Activated CD4-positive, alpha-beta T cell treated with anti-CD3 and anti-CD28 coated beads, Interleukin-2, amount 50 U/mL, for 24 hours (primary cell): ENCODE data around the gene PEX12.
"Not testable (repeated sequence)": the region's sequence is repeated elsewhere in the genome, so short reads cannot be mapped to it uniquely, and the experiment has no call there.

Source experiments
- DNase-seq, 2 donors: peaks; one replicate each; pipeline ENCODE4 v3.0.0-alpha.2; 2020; ENCODE audit warnings: low read depth in 1 of 2, low spot score in 1 of 2

Gene PEX12

DNA sequence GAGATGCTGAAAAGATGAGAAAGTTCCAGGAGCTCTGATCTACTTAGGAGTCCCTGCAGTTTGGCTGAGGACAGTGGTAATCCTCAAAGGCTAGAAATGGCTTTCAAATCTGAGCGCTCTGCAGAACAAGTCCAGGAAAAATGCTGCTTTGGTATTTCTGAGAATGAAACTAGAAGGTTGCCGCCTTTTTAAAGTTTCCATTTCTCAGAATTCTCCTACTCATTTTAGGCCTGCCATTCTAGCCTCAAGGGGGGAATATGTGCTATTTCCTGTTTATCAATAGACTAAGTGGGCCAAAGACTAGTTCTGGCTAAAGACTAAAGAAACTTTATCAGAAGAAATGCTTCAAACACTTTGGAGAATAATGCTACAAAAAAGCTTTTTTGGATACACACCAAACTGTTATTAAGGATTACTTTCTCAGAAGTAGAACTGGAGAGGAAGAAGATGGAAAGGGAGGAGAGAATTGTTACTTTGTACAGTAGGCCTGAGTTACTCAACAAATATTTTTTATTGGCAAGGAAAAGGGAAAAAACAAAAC lies 40.7 kb downstream of the PEX12 start, which contains the start of gene SLFN12L:
TSS of gene SLFN12L (minus strand) at position 78 of the 541 bp plus-strand sequence. CDS start 15,314 bp downstream, outside the sequence.
- DNase-seq, result no peak

GRCh38 chr17:35536664-35537171 lies 41.7 kb downstream of the PEX12 start:
- DNase-seq, result no peak

DNA sequence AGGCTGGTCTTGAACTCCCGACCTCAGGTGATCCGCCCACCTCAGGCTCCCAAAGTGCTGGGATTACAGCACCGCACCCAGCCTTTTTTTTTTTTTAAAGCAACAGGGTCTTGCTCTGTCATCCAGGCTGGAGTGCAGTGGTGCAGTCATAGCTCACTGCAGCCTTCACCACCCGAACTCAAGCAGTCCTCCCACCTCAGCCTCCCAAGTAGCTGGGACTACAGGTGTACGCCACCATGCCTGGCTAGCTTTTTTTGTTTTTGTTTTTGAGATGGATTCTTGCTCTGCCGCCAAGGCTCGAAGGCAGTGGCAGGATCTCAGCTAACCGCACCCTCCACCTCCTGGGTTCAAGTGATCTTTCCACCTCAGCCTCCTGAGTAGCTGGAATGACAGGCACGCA lies 43.0 kb downstream of the PEX12 start:
- not testable (repeated sequence) for DNase-seq

DNA sequence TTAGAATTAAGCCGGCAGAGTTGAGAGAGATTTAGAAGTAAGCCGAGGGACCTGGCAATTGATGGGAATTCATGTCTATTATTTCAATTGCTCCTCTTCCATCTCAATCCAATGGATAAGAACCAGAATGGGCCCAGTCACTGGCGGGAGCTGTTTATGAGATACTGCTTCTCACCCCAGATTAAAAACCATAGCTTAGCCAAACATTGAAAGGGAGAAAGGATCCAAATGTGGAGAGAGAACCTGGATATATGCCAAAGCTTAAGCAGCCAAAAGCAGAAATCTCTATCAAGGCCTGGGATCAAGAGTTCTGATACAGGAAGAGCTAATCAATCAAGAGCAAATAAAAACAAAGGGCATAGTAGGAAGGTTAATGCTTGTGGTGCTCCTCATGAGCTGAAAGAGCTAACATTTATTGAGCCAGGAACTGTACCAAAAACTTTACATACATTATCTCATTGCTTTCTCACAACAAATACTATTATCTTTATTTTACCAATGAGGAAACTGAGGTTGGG lies 43.7 kb downstream of the PEX12 start:
- DNase-seq, result no peak

- no peak for DNase-seq
Observed at GRCh38 chr17:35531160-35531559, 47.2 kb downstream of the PEX12 start.

GRCh38 chr17:35529866-35530265 lies 48.5 kb downstream of the PEX12 start:
- DNase-seq, result no peak

- DNase-seq, result not testable (repeated sequence)
Observed at GRCh38 chr17:35529326-35529725, 49.0 kb downstream of the PEX12 start.
